ENCODE measurements around the gene CEP192. TPM values are rescaled to one million over a fixed set of nuclear protein-coding genes. Genes with fewer than 3 reads are reported as not detected.

Gene CEP192
- total and polyA plus RNA-seq, 2 of the 4 experiments (the other 2 are of a cell fraction): 17.2 to 29.0 TPM

GRCh38 chr18:13126966-13127598 is 135.9 kb downstream of the CEP192 start:
- CTCF ChIA-PET: no interaction called here

More at GRCh38 chr18:13126966-13127598, 135.9 kb downstream of the CEP192 start:
- no peak overlapping the region for H3K56ac ChIP-seq (ENCODE audit: extremely low read depth, insufficient read depth, low read length)
- dilution Hi-C loops (cut with HindIII; ENCODE audit: low sequenced_read_pairs, unreplicated experiment) (no loop called here), intact Hi-C loops (cut with micrococcal nuclease) (no loop called here), in situ Hi-C loops (cut with MboI; ENCODE audit: low sequenced_read_pairs) (no loop called here)
- H3K4me3 ChIP-seq (ENCODE audit: insufficient read depth, low read depth, low read length): no peak overlapping the region
- H3K23ac ChIP-seq (ENCODE audit: low read depth, low read length): no peak overlapping the region
- no peak overlapping the region for H2BK5ac ChIP-seq (ENCODE audit: low read depth, low read length, poor library complexity, severe bottlenecking)
- no peak overlapping the region for H2AK9ac ChIP-seq (replicated peaks; ENCODE audit: low read depth, low read length, poor library complexity)
- H3K27me3 ChIP-seq (ENCODE audit: control insufficient read depth, insufficient read depth, low read length): no peaks in the 10 kb centered on the region
- BruUV-seq (replicated peaks): no TSS peak
- H2BK120ac ChIP-seq (ENCODE audit: low read depth, low read length): no peak overlapping the region
- no peak overlapping the region for H3K14ac ChIP-seq (replicated peaks; ENCODE audit: low read depth, low read length)
- no peak overlapping the region for H2AFZ ChIP-seq (replicated peaks; ENCODE audit: low read length, poor library complexity)
- no peak overlapping the region for H2BK15ac ChIP-seq (ENCODE audit: low read depth, low read length)
- no peaks in the 10 kb centered on the region for H3K9me3 ChIP-seq (ENCODE audit: control insufficient read depth, insufficient read depth, low read length)
- H4K5ac ChIP-seq (ENCODE audit: low read depth, low read length): no peak overlapping the region
- no peak overlapping the region for H4K8ac ChIP-seq (ENCODE audit: low read depth in 2 of 2, low read length in 2 of 2)
- ATAC-seq (ENCODE audit: low read depth) (no peak), DNase-seq (no peak)
- no peak overlapping the region for H3K9ac ChIP-seq (ENCODE audit: low read depth, low read length)
- no peak overlapping the region for H2AK5ac ChIP-seq (ENCODE audit: low read depth, low read length)
- no peak overlapping the region for H3K27ac ChIP-seq (ENCODE audit: insufficient read depth, low read length)
- 90% methylated on average over 7 of the region's 17 CpGs; no CpG with 5 or more reads in 1 of the 2 experiments for WGBS, 2 experiments (ENCODE audit: extremely low coverage in 2 of 2, insufficient read length in 1 of 2)
- TF ChIP-seq MAZ (IDR thresholded peaks at IDR 0.05; ENCODE audit: borderline replicate concordance, low read depth, low read length) (no peak), RFX5 (IDR thresholded peaks at IDR 0.05; ENCODE audit: low read depth, low read length) (no peak), NFE2L2 (IDR thresholded peaks at IDR 0.05; ENCODE audit: low read depth, low read length) (no peak), RCOR1 (IDR thresholded peaks at IDR 0.05; ENCODE audit: insufficient replicate concordance, low read length) (no peak), RAD21 (IDR thresholded peaks at IDR 0.05; ENCODE audit: low read length) (no peak), POLR2A (IDR thresholded peaks at IDR 0.05; ENCODE audit: low read depth, low read length) (no peak), BHLHE40 (IDR thresholded peaks at IDR 0.05; ENCODE audit: low read depth, low read length) (no peak), FOS (IDR thresholded peaks at IDR 0.05; ENCODE audit: low read depth, low read length) (no peak)
- TF ChIP-seq, protein P1, sequence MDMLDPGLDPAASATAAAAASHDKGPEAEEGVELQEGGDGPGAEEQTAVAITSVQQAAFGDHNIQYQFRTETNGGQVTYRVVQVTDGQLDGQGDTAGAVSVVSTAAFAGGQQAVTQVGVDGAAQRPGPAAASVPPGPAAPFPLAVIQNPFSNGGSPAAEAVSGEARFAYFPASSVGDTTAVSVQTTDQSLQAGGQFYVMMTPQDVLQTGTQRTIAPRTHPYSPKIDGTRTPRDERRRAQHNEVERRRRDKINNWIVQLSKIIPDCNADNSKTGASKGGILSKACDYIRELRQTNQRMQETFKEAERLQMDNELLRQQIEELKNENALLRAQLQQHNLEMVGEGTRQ (IDR thresholded peaks at IDR 0.05; ENCODE audit: low read depth, low read length): no peak
- H3K9me1 ChIP-seq (ENCODE audit: insufficient read depth, low read length): 0 out of 2 replicates have a peak, but pooled peaks cover 4% of the 10 kb centered on the region
- H3K18ac ChIP-seq (ENCODE audit: low read depth, low read length): no peak overlapping the region
- H2BK20ac ChIP-seq (ENCODE audit: low read depth, low read length): no peak overlapping the region
- H3K4me1 ChIP-seq (ENCODE audit: control insufficient read depth, insufficient read depth, low read length): no peaks in the 10 kb centered on the region
- no peak overlapping the region for H4K91ac ChIP-seq (ENCODE audit: insufficient read depth, low read depth, low read length)
- H4K20me1 ChIP-seq (ENCODE audit: insufficient read depth, low read length): no peaks in the 10 kb centered on the region
- no peak overlapping the region for H3K4me2 ChIP-seq (ENCODE audit: low read depth, low read length)
- H3K36me3 ChIP-seq (ENCODE audit: control insufficient read depth, insufficient read depth, low read length): peaks cover 12% of the 10 kb centered on the region
- H3K79me1 ChIP-seq (ENCODE audit: low read depth in 1 of 2, low read length in 2 of 2): no peaks in the 10 kb centered on the region
- H3K4ac ChIP-seq (ENCODE audit: low read depth, low read length): no peak overlapping the region
- POLR2A ChIA-PET (ENCODE audit: unreplicated experiment): no interaction called here

Measured in IMR-90 (cell line).